Hematopoietic multipotent progenitor cell treated with erythropoietin and hydrocortisone succinate and interleukin-3 and kit ligand, for 8 days (in vitro differentiated cells): ENCODE measurements around the gene ABHD12B.
A peak's percentile ranks its signal among the peaks of the same experiment; 100 is the strongest.
"Not testable (repeated sequence)": the region's sequence is repeated elsewhere in the genome, so short reads cannot be mapped to it uniquely, and the experiment has no call there.

ENCODE experiments used
- DNase-seq: peaks from one replicate; pipeline ENCODE4 v3.0.0-alpha.2; 2015

ABHD12B gene

GRCh38 chr14:50897658-50898175 is 25.9 kb downstream of the ABHD12B start:
- DNase-seq, result no peak

- no peak for DNase-seq
Observed at GRCh38 chr14:50901361-50901760, 29.5 kb downstream of the ABHD12B start.

GRCh38 chr14:50904719-50905118 is 32.9 kb downstream of the ABHD12B start:
- DNase-seq, result no peak

- no peak for DNase-seq
Observed at GRCh38 chr14:50906326-50907065, 34.6 kb downstream of the ABHD12B start.

- no peak for DNase-seq
Observed at GRCh38 chr14:50910495-50911420, 38.9 kb downstream of the ABHD12B start.

- no peak for DNase-seq
Observed at GRCh38 chr14:50917449-50917848, 45.6 kb downstream of the ABHD12B start.

GRCh38 chr14:50919524-50919923 is 47.7 kb downstream of the ABHD12B start:
- DNase-seq, result not testable (repeated sequence)

- DNase-seq, result no peak
Observed at GRCh38 chr14:50920482-50921230, 48.8 kb downstream of the ABHD12B start.

- DNase-seq, result no peak
Observed at GRCh38 chr14:50922803-50923202, 51.0 kb downstream of the ABHD12B start.

GRCh38 chr14:50924236-50924635 is 52.4 kb downstream of the ABHD12B start:
- no peak for DNase-seq

- no peak for DNase-seq
Observed at GRCh38 chr14:50924843-50925242, 53.0 kb downstream of the ABHD12B start.

- peak; percentile 88 for DNase-seq
Observed at GRCh38 chr14:50926851-50927386, 55.1 kb downstream of the ABHD12B start.

- DNase-seq, result peak; percentile 27
Observed at GRCh38 chr14:50928002-50928635, 56.3 kb downstream of the ABHD12B start.

GRCh38 chr14:50929506-50929905 is 57.7 kb downstream of the ABHD12B start:
- no peak for DNase-seq

GRCh38 chr14:50931559-50931958 is 59.7 kb downstream of the ABHD12B start:
- DNase-seq, result no peak

- DNase-seq, result no peak
Observed at GRCh38 chr14:50932156-50932555, 60.3 kb downstream of the ABHD12B start.

GRCh38 chr14:50932592-50933495 is 61.0 kb downstream of the ABHD12B start:
- no peak for DNase-seq

- DNase-seq, result no peak
Observed at GRCh38 chr14:50935126-50936015, 63.5 kb downstream of the ABHD12B start.

GRCh38 chr14:50936016-50936340 is 64.1 kb downstream of the ABHD12B start:
- no peak for DNase-seq

- DNase-seq, result no peak
Observed at GRCh38 chr14:50936882-50937281, 65.0 kb downstream of the ABHD12B start.
